NCI-H526 (cell line): ENCODE measurements around the gene GREM2.

ENCODE experiments used
- DNase-seq, 2 experiments: peaks; one replicate each; lab custom pipeline; 2025; lab: John Stamatoyannopoulos, UW

The GREM2 gene

DNA sequence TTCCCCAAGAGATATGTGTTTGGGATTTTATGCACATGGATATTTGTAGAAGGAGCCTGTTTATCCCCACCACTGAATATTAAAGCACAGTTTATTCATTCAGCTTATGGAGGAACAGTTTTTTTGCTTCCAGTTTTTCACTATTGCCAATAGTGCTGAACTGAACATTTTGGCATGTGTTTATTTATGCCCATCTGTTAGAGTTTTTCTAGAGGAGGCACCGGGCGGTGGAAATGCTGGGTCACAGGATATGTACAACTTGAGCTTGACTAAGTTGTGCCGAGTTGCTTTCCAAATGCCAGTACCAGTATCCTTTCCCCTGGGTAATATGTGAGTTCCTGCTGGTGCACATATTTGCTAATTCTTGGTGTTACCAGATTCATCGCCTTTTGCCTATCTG is 111.3 kb downstream of the GREM2 start:
- DNase-seq: no peak

- no peak for DNase-seq
These were observed 112.9 kb downstream of the GREM2 start for GRCh38 chr1:240499012-240499411.

GRCh38 chr1:240498335-240498734 is 113.6 kb downstream of the GREM2 start:
- DNase-seq: no peak

- DNase-seq: no peak
These were observed 114.0 kb downstream of the GREM2 start for GRCh38 chr1:240497908-240498307.

- DNase-seq: no peak
These were observed 115.0 kb downstream of the GREM2 start for GRCh38 chr1:240496941-240497340.

- DNase-seq: no peak
These were observed 115.6 kb downstream of the GREM2 start for GRCh38 chr1:240496356-240496755.

DNA sequence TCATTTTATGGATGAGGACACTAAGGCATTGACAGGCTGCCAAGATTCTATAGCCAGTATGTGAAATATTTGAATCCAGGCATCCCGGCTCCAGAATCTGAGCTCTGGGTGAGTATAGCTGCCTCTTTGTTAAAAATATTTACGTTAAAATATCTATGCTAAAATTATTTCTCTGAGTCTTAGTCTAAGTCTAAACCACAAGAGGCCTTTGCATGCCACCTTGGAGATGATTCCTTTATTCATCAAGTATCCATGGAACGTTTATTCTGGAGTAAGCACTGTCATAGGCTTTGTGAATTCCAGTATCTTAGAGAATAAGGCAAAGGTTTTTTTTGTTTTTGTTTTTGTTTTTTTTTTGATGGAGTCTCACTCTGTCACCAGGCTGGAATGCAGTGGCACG is 116.4 kb downstream of the GREM2 start:
- no peak for DNase-seq

DNA sequence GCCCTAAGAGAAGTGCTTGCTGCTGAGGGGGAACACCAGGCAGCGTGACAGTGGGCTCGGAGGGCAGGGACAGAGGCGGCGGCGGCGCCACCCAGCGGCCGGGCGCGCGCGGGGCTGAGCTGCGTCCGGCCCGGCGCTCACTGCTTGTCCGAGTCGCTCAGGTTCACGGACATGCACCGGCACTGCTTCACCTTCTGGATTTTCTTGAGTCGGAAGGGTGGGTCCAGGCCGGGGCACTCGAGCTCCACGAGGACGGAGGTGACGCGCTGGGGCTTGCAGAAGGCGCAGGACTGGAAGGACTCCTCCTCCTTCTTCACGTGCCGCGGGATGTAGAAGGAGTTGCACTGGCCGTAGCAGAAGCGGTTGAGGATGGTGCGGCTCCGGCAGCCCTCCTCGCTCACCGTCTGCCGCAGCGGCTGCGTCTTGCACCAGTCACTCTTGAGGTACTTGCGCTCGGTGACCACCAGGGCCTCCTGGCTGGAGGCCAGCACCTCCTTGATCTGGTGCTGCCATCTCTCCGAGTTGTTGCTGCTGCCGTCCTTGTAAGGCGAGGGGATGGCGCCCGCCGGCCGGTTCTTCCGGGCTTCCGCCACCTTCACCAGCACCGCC is 119.0 kb downstream of the GREM2 start:
- DNase-seq: no peak

- DNase-seq: no peak
These were observed 120.2 kb downstream of the GREM2 start for GRCh38 chr1:240491796-240492195.

- DNase-seq: no peak
These were observed 120.8 kb downstream of the GREM2 start for GRCh38 chr1:240491156-240491555.

GRCh38 chr1:240487493-240487892 is 124.5 kb downstream of the GREM2 start:
- no peak for DNase-seq

DNA sequence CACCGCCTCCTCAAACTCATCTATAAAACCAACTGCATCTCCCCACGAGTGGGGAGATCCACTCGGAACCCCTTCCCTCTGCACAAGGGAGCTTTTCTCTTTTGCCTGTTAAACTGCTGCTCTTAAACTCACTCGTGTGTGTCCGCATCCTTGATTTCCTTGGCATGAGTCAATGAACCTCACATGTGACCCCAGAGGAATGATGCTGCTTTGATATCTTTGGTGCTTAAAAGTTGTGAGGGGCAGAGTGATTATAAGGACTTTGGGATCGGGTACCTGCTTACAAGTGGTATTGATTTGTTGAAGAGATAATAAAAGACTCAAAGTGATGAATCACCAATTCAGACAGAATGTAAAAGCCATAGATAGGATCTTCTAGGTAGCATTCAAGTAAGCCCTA is 125.3 kb downstream of the GREM2 start:
- no peak for DNase-seq

DNA sequence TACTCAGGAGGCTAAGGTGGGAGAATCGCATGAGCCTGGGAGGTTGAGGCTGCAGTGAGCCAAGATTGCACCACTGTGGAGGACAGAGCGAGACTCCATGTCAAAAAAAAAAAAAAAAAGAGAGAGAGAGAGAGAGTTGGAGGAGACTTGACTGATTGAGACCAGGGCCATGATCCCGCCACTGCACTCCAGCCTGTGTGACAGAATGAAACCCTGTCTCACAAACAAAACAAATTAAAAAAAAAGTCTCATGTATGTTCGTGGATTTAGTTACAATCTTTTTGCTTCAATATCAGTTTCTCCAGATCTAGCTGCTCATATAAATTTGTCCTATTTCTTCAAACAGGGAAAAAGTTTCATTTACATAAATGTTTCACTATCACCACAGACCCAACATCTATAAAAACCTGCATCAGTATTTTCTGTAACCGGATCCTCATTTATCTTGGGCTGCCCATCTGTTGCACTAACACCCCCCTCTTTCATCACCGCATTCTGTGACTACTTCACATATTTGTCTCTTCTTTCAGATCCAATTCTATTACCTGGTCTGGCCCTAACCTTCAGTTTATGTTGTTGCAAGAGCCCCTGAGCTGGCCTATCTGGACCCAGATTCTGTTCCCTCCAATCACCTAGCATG is 127.0 kb downstream of the GREM2 start:
- DNase-seq: no peak

GRCh38 chr1:240478536-240478935 is 133.4 kb downstream of the GREM2 start:
- no peak for DNase-seq

GRCh38 chr1:240475832-240476231 is 136.1 kb downstream of the GREM2 start:
- no peak for DNase-seq

GRCh38 chr1:240474133-240474614 is 137.8 kb downstream of the GREM2 start:
- no peak for DNase-seq

GRCh38 chr1:240468656-240469055 is 143.3 kb downstream of the GREM2 start:
- DNase-seq: no peak

- DNase-seq: no peak
These were observed 144.1 kb downstream of the GREM2 start for GRCh38 chr1:240467895-240468294.

GRCh38 chr1:240466509-240466908 is 145.4 kb downstream of the GREM2 start:
- DNase-seq: no peak

DNA sequence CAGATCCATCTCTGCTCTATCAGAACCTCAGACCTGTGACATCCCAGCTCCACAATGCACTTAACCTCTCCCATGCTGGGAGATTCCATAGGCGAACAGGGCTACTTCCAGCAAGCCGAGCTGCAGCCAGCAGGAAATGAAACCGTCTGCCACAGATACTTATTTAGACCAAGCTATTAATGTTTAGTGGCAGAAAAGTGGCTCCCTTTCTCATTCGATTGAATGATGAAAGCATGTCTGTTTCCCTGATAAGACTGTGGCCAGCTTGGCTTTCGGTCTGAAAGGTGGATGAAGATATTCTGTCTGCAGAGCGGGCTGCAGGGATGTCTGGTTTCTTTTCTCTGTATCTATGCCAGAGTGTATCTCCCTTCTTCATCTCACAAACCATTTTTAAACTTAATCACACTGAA is 146.4 kb downstream of the GREM2 start:
- DNase-seq: no peak

DNA sequence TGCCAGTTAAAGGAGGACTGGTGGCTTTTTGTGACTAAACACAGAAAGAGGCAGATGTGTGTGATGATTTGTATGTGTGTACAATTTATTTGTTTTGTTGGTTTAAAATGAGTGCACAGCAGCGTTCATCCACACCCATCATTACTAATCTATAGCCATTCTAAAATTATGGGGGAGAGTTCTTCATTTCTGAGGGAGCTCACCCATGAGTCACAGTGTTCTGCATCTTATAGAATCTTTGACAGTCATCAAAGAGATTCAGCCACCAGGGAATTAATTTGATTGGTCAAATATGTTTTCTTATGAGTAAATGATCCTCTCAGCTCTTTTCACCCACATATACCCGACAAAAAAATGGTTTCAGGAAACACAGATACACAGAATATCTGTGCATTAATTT is 147.9 kb downstream of the GREM2 start:
- no peak for DNase-seq

- DNase-seq: no peak
These were observed 149.1 kb downstream of the GREM2 start for GRCh38 chr1:240462766-240463395.

DNA sequence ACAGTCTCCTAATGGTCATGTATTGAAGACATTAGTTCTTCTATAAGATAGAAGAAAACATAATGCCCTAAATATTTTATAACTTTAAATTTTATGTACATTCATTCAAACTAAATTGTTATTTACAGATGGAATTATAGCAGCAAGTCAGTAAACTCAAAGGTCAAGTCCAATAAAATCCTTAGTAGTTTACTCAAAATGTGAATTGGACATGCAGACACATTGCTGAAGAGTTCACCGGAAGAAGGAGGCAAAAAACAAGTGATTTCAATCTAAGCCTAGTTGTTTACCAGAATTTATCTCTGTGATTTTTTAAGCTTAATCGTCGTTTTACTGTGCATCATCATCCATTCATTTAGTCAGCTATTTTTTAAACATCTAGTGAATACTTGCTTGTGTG is 149.7 kb downstream of the GREM2 start:
- no peak for DNase-seq

- DNase-seq: no peak
These were observed 154.8 kb downstream of the GREM2 start for GRCh38 chr1:240457203-240457602.
